GM18517 (cell line): ENCODE measurements around the gene ACACB.
"Not testable (repeated sequence)": the region's sequence is repeated elsewhere in the genome, so short reads cannot be mapped to it uniquely, and the experiment has no call there.

Experiments used
- ATAC-seq: cut with Tn5 transposase; IDR thresholded peaks from one replicate; pipeline ENCODE4 v1.9.1; 2021; ENCODE audit warnings: mild to moderate bottlenecking, moderate library complexity; ENCODE audit not compliant: unreplicated experiment

The ACACB gene

DNA sequence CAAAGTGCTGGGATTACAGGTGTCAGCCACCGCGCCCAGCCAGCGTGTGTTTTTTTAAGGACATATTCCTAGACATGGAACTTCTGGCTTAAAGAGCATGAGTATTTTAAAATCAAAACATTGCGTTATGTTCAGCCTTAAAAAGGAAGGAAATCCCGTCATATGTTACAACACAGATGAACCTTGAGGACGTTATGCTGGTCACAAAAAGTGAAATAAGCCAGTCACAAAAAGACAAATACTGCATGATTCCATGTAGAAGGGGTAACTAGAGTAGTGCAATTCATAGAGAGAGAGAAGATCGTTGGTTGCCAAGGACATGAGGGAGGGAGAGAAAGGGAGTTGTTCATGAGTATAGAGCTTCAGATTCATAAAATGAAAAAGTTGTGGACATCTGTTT is 53.9 kb downstream of the ACACB start:
- ATAC-seq: no peak

DNA sequence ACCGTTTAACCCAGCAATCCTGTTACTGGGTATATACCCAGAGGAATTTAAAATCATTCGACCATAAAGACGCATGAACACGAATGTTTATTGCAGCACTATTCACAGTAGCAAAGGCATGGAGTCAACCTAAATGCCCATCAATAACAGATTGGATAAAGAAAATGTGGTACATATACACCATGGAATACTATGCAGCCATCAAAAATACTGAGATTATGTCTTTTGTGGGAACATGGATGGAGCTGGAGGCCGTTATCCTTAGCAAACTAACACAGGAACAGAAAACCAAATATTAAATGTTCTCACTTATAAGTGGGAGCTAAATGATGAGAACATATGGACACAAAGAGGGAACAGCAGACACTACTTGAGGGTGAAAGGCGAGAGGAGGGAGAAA is 56.4 kb downstream of the ACACB start:
- ATAC-seq: not testable (repeated sequence)

GRCh38 chr12:109173443-109174240 is 57.3 kb downstream of the ACACB start:
- ATAC-seq: no peak

DNA sequence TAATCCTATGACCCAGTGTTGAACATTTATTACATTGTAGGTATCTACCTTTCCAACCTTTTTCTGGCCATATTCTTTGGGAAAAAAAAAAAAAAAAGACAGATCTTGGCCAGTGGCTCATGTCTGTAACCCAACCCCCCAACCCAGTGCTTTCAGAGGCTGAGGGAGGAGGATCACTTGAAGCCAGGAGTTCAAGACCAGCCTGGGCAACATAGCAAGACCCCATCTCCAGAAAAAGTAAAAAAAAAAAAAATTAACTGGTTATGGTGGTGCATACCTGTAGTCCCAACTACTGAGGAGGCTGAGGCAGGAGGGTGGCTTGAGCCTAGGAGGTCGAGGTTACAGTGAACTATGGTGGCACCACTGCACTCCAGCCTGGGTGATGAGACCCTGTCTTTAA is 58.1 kb downstream of the ACACB start:
- ATAC-seq: no peak

- ATAC-seq: no peak
Observed at GRCh38 chr12:109178532-109178931, 62.1 kb downstream of the ACACB start.

- ATAC-seq: no peak
Observed at GRCh38 chr12:109179927-109180326, 63.5 kb downstream of the ACACB start.

DNA sequence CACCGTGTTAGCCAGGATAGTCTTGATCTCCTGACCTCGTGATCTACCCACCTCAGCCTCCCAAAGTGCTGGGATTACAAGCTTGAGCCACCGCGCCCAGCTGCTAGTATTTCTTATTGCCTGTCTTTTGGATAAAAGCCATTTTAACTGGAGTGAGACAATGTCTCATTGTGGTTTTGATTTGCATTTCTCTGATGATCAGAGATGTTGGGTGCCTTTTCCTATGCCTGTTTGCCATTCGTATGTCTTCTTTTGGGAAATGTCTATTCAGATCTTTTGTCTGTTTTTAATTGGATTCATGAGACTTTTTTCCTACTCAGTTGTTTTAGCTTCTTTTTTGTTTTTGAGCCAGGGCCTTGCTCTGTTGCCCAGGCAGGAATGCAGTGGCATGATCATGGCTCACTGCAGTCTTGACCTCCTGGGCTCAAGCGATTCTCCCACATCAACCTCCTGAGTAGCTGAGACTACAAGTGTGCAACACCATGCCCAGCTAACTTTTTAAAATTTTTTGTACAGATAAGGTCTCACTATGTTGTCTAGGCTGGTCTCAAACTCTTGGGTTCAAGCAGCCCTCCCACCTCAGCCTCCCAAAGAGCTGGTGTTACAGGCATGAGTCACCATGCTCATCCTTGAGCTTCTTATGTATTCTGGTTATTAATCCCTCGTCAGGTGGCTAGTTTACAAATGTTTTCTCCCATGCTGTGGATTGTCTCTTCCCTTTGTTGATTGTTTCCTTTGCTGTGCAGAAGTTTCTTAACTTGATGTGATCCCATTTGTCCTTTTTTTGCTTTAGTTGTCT is 65.9 kb downstream of the ACACB start:
- ATAC-seq: no peak

GRCh38 chr12:109185441-109185840 is 69.1 kb downstream of the ACACB start:
- no peak for ATAC-seq

DNA sequence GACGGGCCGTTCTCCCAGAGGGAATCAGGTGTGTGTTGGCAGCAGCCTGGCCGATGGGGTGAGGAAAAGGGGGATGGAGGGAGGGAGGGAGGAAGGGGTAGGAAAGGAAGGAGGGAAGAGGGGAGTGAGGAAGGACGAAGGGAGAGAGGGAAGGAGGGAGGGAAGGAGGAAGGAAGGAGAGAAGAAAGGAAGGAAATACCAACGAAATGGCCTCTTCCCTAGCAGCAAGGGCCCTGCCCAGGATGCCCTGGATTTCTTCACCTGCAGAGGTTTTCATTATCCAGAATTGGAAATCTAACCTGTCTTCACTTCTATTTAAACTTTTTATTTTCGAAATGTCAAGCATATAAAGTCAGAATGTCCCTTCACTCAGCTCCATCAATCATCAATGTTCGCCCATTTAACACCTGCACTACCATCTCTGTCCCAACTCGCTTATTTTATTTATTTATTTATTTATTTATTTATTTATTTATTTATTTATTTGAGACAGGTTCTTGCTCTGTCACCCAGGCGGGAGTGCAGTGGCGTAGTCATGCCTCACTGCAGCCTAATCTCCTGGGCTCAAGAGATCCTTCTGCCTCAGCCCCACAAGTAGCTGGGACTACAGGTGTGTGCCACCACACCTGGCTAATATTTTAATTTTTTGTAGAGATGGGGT is 70.7 kb downstream of the ACACB start:
- no peak for ATAC-seq

- ATAC-seq: no peak
Observed at GRCh38 chr12:109188108-109188712, 71.8 kb downstream of the ACACB start.

GRCh38 chr12:109189291-109189690 is 72.9 kb downstream of the ACACB start:
- no peak for ATAC-seq

- no peak for ATAC-seq
Observed at GRCh38 chr12:109191621-109192250, 75.3 kb downstream of the ACACB start.

GRCh38 chr12:109192358-109192757 is 76.0 kb downstream of the ACACB start:
- no peak for ATAC-seq

- no peak for ATAC-seq
Observed at GRCh38 chr12:109193896-109194295, 77.5 kb downstream of the ACACB start.

DNA sequence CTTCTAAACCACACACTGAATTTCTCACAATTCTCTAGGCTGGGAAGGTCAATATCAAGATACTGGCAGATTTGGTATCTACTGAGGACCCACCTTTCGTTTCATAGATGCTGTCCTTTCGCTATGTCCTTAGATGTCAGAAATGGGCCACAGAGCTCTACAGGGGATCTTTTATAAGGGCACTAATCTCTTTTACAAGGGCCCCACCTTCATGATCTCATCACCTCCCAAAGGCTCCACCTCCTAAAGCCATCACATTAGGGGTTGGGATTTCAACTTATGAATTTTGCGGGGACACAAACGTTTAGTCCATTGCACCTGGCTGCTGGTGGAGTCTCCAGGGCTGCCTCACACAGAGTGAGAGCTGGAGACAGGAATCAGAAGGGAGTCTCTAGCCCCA is 79.9 kb downstream of the ACACB start:
- no peak for ATAC-seq

DNA sequence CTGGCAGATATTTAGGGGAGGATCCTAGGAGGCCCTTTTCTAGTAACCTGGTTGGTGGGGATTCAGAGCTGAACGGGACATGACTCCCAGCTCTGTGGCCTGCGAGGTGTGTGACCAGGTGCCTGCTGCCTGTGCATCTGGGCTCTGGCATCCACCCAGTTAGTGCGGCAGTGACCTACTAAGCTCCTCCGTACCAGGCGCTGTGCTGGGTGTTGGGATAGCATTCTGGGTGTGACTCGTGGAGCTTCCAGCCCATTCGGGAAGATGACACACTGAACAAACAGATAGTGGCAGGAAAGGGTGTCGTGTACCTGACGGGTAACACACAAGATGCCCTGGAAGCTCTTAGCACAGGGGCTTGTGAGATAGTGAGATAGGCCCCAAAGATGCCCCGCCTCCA is 80.9 kb downstream of the ACACB start:
- ATAC-seq: no peak

- no peak for ATAC-seq
Observed at GRCh38 chr12:109199324-109199723, 82.9 kb downstream of the ACACB start.

DNA sequence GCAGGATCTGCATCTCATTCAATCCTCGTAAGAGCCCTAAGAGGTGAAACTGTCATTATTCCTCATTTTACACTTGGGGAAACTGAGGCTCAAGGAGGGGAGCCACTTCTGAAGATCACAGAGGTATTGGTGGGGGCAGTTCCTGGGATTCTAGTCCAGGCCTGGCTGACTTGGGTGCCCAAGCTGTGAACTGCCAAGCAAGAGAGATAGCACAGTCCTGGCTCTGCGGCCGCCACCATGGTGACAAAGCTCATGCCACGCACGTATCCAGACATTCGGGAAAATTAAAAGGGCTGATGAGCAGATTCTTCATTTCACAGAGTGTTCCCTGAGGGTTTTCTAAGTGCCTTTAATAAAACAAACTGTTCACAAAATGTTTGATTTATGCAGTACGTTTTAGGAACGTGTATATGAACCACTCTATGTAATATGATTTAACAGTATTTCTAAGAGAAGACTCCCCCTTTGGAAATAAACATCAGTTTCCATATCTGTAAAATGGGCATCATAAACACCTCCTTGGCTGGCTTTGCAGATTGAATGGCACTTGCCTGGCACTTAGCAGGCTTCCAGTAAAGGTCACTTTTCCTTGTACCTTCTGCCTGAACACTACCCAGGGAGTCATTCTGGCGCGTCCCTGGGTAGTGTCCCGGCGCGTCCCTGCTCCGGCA is 84.6 kb downstream of the ACACB start:
- ATAC-seq: no peak

- ATAC-seq: no peak
Observed at GRCh38 chr12:109201496-109201885, 85.1 kb downstream of the ACACB start.

DNA sequence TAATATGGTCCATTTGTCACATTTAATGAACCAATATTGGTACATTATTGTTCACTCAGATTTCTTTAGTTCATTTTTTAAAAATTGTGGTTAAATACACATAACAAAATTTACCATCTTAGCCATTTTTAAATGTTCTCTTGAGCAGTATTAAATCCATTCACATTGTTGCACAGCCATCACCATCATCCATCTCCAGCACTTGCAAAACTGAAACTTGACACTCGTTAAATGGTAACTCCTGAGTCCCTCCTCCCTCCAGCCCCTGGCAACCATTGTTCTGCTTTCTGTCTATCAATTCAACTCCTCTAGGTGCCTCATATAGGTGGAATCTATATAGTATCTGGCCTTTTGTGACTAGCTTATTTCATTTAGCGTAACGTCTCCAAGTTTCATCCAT is 86.4 kb downstream of the ACACB start:
- no peak for ATAC-seq
